COR-L47 (cell line): Measurements from ENCODE around the gene CIRBP.

Source experiments
- DNase-seq: peaks from one replicate; lab custom pipeline; 2025; lab: John Stamatoyannopoulos, UW

Gene CIRBP

DNA sequence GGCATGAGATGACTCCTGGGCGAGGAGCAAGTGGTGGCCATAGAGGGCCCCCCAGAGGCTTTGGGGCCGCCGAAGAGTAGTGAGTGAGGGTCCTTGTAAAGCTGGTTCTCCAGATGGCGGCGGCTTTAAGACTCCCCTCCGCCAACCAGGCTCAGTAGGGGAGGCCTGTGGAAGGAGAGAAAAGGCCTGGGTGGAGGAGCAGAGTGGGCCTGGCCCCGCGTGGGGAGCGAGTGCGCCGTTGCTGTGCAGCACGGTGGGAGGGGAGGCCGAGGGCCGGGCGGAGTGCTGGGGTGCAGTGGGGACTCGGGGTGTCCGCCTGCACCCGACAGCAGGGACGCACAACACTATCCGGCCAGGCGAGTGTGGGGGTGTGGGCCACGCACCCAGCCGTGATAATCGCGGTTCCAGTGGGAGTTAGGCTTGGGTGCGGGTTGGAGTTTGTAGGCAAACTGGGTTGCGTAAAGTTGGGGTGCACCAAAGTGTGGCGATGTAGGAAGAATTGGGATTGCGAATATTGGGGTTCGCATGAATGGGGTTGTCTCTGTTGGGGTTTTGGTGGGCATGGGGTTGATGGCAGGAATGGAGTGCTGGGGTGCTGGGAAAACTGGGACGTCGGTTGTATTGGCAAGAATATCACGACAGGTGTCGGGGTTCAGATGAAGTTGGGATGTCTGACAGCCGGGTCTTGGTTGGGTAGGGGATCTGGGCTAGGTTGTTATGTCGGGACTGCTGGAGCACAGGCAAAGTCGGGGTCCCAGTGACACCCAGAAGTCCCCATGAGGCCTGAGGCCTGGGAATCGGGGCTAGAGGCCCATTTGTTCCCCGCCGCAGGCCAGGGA, 687 bp upstream of the CIRBP start:
- DNase-seq: no peak

- peak; percentile 80 for DNase-seq
Measured at GRCh38 chr19:1269478-1270212, 513 bp downstream of the CIRBP start.

- DNase-seq: no peak
Measured at GRCh38 chr19:1270213-1270853, 1.2 kb downstream of the CIRBP start.

DNA sequence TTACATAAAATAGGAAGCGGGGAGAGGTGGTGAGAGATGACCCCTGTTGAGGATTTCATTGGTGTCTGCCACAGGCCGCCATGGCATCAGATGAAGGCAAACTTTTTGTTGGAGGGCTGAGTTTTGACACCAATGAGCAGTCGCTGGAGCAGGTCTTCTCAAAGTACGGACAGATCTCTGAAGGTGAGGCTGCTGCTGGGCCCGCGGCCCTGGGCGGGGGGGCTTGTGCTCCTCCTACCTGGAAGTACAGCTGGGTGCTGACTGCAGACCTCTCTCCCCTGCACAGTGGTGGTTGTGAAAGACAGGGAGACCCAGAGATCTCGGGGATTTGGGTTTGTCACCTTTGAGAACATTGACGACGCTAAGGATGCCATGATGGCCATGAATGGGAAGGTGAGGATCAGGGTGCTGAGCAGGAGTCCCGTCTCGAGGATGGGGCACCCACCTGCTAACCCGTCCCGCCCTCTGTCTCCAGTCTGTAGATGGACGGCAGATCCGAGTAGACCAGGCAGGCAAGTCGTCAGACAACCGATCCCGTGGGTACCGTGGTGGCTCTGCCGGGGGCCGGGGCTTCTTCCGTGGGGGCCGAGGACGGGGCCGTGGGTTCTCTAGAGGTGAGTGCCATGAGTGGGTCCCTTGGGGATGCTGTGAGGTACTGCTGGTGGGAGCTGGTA, 1.9 kb downstream of the CIRBP start:
- DNase-seq: no peak

DNA sequence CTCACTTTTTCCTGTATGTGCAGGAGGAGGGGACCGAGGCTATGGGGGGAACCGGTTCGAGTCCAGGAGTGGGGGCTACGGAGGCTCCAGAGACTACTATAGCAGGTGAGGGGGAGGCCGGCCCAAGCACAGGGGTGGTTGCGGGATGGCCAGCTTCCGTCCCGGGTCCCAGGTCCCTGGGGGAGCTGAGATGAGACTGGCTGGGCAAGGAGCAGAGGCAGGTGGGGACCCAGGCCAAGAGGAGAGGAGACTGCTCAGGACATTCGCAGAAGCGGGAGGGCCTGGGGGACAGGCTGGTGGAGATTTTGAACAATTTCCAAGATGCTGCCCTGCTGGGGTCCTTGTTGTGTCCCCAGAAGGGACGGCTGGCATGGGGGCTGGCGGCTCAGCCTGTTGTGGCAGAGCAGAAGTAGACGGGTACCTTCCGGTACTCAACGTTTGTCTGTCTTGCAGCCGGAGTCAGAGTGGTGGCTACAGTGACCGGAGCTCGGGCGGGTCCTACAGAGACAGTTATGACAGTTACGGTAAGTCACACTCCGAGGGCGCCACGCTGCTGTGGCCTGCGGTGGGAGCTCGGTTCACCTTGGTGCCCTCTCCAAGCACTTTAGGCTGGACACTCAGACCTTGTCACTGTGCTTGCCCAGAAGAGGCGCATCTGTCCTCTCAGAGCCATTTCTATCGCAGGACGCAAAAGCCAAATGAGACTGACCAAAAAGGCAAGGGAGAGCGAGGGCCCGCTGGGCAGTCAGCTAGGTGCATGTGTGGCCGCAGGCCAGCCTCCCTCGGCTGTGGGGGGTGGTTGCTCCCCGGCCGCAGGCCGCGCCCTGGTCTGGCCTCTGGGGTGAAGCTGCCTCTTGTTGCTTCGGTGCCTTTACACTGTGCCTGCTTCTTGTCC, 2.6 kb downstream of the CIRBP start:
- DNase-seq: no peak

DNA sequence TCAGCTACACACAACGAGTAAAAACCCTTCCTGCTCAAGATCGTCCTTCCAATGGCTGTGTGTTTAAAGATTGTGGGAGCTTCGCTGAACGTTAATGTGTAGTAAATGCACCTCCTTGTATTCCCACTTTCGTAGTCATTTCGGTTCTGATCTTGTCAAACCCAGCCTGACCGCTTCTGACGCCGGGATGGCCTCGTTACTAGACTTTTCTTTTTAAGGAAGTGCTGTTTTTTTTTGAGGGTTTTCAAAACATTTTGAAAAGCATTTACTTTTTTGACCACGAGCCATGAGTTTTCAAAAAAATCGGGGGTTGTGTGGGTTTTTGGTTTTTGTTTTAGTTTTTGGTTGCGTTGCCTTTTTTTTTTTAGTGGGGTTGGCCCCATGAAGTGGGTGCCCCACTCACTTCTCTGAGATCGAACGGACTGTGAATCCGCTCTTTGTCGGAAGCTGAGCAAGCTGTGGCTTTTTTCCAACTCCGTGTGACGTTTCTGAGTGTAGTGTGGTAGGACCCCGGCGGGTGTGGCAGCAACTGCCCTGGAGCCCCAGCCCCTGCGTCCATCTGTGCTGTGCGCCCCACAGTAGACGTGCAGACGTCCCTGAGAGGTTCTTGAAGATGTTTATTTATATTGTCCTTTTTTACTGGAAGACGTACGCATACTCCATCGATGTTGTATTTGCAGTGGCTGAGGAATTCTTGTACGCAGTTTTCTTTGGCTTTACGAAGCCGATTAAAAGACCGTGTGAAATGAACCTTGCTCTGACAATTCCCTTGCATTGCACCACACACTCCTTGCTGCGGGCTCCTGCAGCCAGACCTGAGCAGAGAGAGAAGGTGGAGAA, 3.5 kb downstream of the CIRBP start:
- DNase-seq: no peak

GRCh38 chr19:1273263-1274041, 4.3 kb downstream of the CIRBP start:
- no peak for DNase-seq

DNA sequence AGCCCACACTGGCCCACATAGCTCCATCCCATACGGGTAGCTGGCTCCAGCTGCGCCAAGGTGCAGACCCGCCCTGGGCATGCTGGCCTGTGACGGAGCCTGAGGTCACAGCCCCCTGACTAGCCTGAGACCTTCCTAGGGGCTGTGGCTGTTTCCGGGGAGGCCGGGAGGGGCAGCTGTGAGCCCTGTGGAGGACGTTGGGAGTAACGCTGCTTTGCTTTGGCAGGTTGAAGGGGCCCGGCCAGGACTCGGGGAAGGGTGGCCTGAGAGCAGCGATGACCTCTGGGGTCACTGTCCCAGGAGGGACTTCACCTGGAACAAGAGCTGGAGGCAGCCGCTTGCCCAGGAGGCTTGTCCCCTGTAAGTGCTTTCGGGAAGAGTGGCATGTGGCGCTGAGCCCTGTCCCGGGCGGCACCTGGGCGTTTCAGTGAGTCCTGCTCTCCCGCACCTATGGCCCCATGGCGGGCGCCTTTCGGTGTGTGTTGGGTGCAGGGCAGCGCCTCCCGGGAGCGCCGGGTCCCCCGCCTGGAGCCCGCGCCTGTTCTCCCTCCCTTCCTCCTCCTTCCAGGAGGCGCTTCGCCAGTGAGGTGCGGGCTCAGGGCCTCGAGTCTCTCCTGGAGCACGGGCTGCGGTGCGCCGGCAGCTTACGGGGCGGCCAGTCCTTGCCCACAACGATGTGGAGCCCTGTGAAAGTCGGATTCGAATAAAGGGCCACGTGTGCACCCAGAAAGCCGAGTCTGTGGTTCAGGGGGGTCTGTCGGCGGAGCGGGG, 5.1 kb downstream of the CIRBP start:
- DNase-seq: no peak

DNA sequence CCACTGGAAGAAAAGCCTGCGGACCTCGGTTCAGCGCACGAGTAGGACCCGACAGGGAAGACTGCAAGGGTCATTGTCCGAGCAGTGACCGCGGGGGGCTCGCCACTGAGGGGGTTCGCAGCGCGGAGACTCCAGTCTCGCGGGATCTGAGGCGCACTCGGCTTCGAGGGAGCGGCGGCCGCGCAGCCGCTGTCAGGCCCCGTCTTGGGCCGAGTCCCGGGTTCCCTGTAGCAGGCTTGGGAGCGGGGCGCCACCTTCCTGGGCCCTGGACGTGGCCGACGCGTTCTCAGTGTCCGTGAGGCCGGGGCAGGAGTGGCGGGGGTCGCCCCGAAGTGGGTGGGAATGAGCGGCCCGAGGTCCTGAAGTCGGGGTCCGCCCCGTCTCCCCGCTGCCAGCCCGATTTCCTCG, 5.7 kb downstream of the CIRBP start:
- DNase-seq: no peak

GRCh38 chr19:1275260-1275975, 6.3 kb downstream of the CIRBP start, which contains the start of gene FAM174C:
FAM174C (plus strand) TSS chr19:1275530; CDS start chr19:1275550, 20 bp downstream.
- peak; percentile 98 for DNase-seq

DNA sequence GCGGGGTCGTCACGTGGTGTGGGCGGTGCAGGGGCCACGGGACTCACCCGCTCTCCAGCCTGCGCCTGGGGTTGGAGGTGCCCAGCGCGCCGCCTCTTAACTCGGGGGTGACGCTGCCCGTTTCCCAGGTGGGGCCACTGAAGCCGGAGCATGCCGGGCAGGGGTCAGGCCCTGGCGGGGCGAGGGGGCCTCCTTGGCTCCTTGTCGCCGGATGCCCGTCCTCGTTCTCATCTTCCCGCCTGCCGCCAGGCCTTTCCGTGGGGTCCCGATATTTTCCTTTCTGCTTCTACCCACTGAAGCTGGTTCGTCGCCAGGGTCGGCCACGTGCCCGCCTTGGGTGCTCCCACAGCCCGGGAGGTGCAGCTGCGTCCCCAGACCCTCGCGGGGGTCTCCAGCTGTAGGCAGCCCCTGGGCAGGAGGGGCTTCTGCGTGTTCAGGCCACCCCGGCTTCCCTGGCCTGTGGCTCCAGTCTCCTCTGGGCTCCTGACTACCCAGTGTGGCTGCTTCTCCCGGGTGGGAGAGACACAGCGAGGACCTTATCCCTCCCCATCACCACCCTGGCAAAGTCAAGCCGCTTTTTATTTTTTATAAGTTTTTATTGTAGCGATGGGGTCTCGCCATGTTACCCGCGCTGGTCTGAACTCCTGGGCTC, 7.0 kb downstream of the CIRBP start:
- DNase-seq: no peak

DNA sequence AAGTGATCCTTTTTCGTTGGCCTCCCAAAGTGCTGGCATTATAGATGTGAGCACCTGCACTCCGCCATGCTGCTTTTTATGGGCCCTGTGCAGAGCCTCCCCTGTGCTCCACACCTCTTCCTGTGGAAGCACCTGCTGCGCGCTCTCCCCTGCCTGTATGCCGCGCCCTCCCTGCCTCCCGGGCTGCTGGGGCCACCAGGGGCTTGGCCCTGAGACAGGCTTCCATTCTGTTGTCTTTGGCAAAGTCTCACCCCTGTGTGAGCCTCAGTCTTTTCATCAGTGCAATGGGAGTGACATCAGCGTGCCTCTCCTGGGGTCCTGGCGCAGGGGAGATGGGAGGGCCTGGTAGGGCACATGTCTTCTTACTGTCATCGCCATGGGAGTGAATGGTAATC, 7.5 kb downstream of the CIRBP start:
- peak; percentile 39 for DNase-seq

GRCh38 chr19:1277061-1277460, 7.9 kb downstream of the CIRBP start:
- DNase-seq: no peak

GRCh38 chr19:1278074-1278473, 8.9 kb downstream of the CIRBP start:
- DNase-seq: no peak

DNA sequence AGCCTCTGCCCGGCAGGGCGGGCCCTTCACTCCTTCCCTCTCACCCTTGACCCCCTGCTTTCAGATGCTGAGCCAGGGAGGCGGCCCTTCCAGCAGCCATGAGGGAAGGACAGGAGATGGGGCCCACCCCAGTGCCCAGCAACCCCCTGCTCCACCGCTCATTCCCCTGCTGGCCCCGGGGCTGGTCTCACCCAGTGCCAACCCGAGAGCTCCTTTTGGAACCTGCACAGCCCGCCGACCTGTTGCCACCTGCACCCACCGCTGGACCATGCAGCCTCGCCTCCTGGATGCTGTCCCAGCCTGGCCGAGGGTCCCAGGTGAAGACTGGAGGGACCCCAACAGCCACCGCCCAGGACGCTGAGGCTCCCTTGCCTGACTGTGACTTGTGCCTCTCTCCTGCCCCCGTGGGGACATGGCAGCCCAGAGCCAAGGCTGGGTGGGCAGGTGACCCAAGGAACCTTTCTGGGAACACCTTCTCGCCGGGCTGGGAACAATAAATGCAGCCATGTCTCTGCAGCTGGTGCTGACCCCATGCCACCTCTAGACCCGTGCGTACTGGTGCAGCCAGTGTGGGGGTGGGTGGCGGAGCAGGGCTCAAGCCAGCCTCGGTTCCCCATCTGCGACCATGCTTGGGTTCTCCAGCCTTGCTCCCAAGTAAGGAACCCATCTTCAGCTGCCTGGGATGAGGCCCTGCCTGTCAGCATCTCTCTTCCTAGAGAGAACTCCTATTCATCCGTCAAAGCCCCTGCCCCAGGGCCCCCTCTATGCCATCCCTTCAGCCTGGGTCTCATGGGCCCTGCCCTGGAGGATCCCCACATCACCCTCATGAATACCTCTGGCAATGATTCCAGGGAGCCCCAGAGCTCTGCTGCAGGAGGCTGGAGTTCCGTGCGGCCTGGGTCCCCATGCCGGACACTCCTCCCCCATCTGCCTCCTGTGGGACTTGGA, 9.9 kb downstream of the CIRBP start:
- no peak for DNase-seq

GRCh38 chr19:1279782-1280341, 10.7 kb downstream of the CIRBP start:
- DNase-seq: peak; percentile 68
